ENCODE measurements around the gene POLR2J2.
"Not testable (repeated sequence)": the region's sequence is repeated elsewhere in the genome, so short reads cannot be mapped to it uniquely, and the experiment has no call there.

The POLR2J2 gene

GRCh38 chr7:102671166-102671955, at the start of gene POLR2J2:
TSS of gene POLR2J2 (minus strand) at chr7:102671663. CDS start at chr7:102671601, 62 bp downstream.
- not testable (repeated sequence) for DNase-seq (ENCODE audit: low read depth)

GRCh38 chr7:102718491-102718890, 47.0 kb upstream of the POLR2J2 start:
- DNase-seq (ENCODE audit: low read depth): not testable (repeated sequence)

- not testable (repeated sequence) for DNase-seq (ENCODE audit: low read depth)
Observed at GRCh38 chr7:102715718-102716117, 44.3 kb upstream of the POLR2J2 start.

DNA sequence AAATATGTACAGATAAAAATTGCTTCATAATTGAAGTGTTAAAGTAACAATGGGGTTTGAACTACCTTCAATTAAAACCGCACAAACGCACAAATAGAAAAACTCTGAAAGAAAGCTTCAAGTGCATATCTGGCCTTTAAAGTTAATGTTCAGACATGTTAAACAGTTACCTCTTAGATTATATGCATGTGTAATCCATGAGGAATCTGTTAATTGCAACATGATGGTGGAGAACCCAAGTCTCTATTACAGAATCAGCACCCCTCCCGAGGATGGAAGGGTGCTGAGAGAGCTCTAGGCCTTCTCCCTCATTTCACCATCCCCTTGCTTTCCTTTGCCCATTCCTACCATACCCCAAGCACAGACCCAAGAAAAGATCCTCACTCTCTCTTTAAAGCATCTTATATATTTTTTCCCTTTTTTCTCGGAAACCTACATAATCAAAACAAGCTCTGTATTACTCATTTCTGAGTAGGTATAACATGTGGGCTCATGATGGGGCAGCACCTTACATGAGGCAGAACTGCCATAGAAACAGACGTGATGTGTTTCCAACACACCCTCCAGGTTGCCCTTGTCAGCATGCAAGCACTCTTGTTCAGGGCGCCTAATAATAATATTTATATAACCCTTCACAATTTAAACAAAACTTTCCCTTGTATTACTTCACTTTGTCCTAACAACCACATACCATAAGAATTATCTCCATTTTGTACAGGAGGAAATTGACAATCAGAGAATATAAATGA, 43.5 kb upstream of the POLR2J2 start:
- not testable (repeated sequence) for DNase-seq (ENCODE audit: low read depth)

- DNase-seq (ENCODE audit: low read depth): not testable (repeated sequence)
Observed at GRCh38 chr7:102713691-102714080, 42.2 kb upstream of the POLR2J2 start.

DNA sequence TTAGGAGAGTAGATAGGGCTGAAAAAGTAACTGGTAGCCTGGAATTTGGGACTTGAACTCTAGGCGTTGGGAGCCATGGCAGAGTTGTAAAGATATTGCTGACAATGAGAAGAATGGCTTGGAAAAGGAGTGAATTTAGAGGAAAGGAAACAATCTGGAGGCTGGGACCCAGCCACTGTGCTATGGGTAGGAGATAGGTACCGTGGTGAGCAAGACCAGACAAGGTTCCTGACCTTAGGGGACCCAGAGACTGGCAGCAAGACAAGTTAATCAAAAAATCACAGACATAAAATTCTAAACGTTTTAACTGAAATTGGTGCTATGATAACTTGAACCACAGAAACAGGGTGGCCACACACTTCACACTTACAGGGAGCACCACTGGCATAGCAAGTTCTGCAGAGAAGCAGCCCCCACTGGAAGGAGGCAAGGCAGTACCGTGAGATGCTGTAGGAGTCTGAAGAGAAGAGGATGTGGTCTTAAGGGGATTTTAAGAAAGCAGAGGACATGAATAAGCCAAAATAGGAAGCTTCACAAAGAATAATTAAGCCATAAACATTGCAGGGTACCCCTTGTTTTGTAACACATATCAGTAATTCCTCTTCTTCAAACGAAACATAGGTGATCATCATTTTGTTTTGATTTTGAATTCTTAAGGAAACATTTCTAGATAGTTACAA, 41.7 kb upstream of the POLR2J2 start:
- DNase-seq (ENCODE audit: low read depth): not testable (repeated sequence)

DNA sequence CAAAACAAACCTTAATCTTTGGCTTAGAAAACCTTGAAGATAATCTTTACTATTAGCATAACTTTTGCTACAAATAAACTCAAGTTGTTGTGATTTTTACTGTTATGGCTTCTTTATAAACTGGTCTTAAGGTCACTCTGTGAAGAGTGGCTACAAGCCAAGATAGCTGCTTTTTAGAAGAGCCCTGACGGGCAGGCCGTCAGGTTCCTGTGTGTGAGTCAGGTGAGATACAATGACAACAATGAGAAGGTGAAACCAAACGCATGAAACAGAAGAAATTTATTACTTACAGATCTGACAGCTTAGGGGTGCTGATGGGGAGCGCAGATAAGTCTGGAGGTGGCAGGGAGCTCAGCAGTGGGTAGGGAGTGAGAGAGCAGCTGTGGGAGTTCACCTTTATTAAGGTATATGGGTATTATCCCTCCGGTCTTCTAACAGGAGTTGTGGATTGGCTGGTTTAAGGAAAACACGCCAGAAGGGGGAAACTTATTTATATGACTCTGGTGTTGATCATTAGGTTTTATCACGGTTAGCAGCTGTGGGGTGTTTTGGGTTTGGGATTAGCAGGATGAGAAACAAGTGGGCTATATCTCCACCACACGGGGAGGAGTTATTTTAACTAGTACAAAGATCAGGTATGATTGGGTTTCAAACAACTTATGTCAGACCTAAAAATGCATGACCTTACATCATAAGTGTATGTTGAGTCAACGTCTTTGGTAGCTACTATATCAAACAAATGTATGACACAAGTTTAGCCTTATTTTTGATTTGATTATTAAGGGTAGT, 27.7 kb upstream of the POLR2J2 start:
- not testable (repeated sequence) for DNase-seq (ENCODE audit: low read depth)

- not testable (repeated sequence) for DNase-seq (ENCODE audit: low read depth)
Observed at GRCh38 chr7:102697642-102698512, 26.4 kb upstream of the POLR2J2 start.

DNA sequence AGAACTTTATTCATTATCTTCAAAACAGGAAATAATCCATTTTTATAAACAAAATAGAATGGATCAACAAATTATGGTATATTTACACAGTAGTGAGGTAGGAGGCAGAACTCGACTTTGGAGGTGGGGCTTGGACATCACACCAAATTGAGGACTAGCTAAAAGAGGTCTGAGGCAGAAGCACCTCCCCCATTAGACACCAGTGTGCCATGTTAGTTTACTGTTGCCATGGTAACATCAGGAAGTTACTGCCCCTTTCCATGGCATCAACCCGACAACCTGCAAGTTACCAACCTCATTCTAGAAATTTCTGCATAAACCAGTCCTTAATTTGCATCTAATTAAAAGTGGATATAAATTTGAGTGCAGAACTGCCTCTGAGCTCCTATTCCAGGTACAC, 24.5 kb upstream of the POLR2J2 start:
- not testable (repeated sequence) for DNase-seq (ENCODE audit: low read depth)

DNA sequence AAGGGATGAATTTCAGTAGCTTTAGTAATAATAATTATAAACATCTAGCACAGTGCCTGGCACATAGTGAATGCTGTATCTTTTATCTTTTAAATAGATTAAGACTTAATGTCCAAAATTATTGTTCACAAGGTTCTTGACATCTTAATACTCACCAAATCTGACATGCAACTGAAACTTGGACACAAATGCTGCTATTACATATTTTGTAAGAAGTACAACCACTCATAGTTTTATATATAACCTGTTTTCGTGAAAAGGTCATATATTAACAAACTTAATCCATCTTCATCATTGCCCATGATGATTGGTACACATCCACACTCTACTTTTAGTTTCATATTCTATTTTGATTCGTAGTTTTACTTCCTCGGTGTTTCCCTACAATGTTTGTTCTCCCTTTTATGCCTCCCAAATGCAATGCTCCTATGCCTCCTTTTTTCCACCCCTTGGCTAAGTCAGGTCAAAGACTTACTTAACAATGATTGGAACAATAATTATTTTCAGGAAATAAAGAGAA, 23.6 kb upstream of the POLR2J2 start:
- not testable (repeated sequence) for DNase-seq (ENCODE audit: low read depth)

DNA sequence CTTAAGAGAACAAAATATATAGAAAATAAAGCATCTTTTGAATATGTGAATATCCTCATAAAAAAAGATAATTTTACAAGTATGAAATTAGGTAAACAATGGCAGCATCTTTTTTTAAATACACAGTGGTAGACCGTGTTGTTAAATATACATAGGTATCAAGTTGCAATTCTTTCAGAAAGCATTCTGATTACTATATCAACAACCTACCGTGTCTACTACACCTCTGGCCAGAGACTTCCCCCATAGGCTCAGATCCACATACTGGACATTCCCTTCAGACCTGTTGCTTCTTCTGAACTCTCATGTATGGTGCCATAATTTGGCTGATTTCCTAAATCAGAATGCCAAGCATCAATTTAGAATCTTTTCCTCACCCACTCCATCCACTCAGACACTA, 22.5 kb upstream of the POLR2J2 start:
- DNase-seq (ENCODE audit: low read depth): not testable (repeated sequence)

- not testable (repeated sequence) for DNase-seq (ENCODE audit: low read depth)
Observed at GRCh38 chr7:102690602-102691001, 19.1 kb upstream of the POLR2J2 start.

- DNase-seq (ENCODE audit: low read depth): not testable (repeated sequence)
Observed at GRCh38 chr7:102689436-102690282, 18.2 kb upstream of the POLR2J2 start.

DNA sequence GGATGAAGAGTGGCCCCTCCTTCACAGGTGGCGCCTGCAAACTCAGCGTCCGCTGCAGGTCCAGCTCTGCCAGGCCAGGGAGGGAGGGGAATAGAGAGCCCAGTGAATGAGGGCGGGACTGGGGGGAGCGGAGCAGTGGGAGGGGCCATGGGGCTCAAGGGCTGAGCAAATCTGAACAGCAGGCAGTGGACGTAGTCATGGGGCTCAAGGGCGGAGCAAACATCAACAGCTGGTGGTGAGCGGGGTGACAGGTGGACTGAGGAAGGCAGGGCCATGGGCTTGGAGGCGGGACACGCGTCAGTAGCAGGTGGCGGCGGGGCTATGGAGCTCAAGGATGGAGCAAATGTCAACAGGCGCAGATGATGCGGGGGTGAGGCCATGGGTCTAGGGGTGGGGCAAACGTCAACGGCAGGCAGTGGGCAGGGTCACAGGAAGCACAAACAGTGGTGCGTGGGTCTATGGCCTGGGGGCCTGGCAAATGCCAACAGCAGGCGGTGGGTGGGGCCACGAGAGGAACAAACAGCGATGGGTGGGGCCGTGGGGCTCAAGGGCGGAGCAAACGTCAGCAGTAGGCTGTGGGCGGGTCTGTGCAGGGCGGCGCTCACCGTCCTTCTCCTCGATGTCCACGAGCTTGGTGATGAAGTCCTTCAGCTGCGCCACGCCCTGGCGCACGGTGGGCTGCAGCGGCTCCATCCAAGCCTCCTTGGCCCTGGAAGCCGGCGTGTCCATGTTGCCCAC, 17.0 kb upstream of the POLR2J2 start:
- not testable (repeated sequence) for DNase-seq (ENCODE audit: low read depth)

DNA sequence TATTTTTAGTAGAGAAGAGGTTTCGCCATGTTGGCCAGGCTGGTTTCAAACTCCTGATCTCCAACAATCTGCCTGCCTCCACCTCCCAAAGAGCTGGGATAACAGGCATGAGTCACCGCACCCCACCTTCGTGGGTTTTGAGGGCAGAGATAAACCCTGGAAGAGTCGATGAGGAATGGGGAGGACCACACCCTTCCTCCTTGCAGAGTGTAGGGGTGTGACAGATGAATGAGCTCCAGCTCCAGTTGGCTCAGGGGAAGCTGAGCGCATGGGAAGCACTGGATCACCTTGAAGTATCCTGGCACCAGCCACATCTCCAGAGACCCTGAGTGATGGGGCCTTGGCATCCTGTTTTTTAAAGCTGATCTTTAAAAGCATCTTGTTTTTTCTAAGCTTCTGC, 11.1 kb upstream of the POLR2J2 start:
- not testable (repeated sequence) for DNase-seq (ENCODE audit: low read depth)

DNA sequence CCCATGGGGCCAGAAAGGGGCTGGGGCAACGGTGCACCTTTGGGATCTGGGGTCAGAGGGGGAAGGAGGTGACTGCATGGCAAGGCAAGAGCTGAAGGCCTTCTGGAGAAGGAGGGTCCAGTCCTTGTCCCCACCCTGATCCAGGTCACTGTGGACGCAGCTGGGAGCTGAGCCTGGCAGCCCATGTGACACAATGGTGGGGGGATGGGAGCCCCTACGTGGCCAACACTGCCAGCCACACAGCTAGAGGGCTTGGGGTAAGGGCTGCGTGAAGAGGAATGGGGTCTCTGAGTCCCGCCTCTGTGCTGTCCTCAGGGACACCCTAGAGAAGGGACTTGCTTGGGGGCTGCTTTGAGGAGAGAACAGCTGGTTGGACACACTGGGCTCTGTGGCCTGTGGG, 9.3 kb upstream of the POLR2J2 start:
- not testable (repeated sequence) for DNase-seq (ENCODE audit: low read depth)

DNA sequence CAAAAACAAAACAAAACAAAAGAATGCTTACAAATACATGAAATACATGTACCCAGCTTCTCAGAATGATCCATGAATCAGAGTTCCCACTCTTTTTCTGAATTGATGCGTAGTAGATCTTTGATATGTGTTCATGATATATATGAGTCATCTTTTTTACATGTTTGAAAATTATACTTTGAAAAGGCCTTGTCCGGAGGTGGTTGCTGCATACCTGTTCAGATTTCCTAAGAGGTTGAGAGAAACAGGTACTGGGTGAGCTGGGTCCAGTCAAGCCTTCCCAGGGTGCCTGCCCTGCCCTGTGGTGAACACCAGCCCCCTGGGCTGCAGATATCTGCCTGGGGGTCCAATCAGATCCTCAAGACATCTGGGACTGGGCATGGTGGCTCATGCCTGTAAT, 4.1 kb upstream of the POLR2J2 start:
- DNase-seq (ENCODE audit: low read depth): not testable (repeated sequence)

- DNase-seq (ENCODE audit: low read depth): not testable (repeated sequence)
Observed at GRCh38 chr7:102673447-102674067, 2.1 kb upstream of the POLR2J2 start.
